SK-N-SH treated with all-trans-retinoic acid at 6 μM for 48 hours (cell line): ENCODE results near the gene SUCLG1.
A peak's percentile ranks its signal among the peaks of the same experiment; 100 is the strongest.

Experiments used
- ATAC-seq: fragments of 200-7000 bp; cut with Tn5 transposase; 3 replicates; pipeline ENCODE4 v1.9.1; 2020; ENCODE audit warnings: mild to moderate bottlenecking, moderate library complexity
- ARNTL ChIP-seq: fragments of 450-650 bp; formaldehyde crosslinking; IDR thresholded peaks from 2 replicates; pipeline ENCODE4 v1.5.0; 2020; ENCODE audit warnings: low read depth, mild to moderate bottlenecking, moderate library complexity, borderline replicate concordance
- BACH2 ChIP-seq: fragments of 250-450 bp; sonication (Bioruptor Pico); IDR thresholded peaks from 2 replicates; pipeline ENCODE4 v1.9.0; 2021; ENCODE audit warnings: mild to moderate bottlenecking, borderline replicate concordance
- CSDC2 ChIP-seq: fragments of 250-450 bp; sonication (Bioruptor Pico); IDR thresholded peaks from 2 replicates; pipeline ENCODE4 v1.5.0; 2020; ENCODE audit warnings: mild to moderate bottlenecking, moderate library complexity
- ESRRG ChIP-seq: fragments of 250-450 bp; sonication (Bioruptor Pico); IDR thresholded peaks from 2 replicates; pipeline ENCODE4 v1.6.1; 2021; ENCODE audit warnings: mild to moderate bottlenecking
- ISL1 ChIP-seq: fragments of 250-450 bp; sonication (Bioruptor Pico); IDR thresholded peaks from 2 replicates; pipeline ENCODE4 v2.1.2; 2022; ENCODE audit warnings: mild to moderate bottlenecking, moderate library complexity
- OSR1 ChIP-seq: fragments of 250-450 bp; sonication (Bioruptor Pico); IDR thresholded peaks from 2 replicates; pipeline ENCODE4 v1.8.0; 2022; ENCODE audit warnings: moderate library complexity, mild to moderate bottlenecking, inconsistent platforms
- PATZ1 ChIP-seq: fragments of 250-450 bp; sonication (Bioruptor Pico); IDR thresholded peaks from 2 replicates; pipeline ENCODE4 v1.8.0; 2020; ENCODE audit warnings: mild to moderate bottlenecking, moderate library complexity, borderline replicate concordance
- PPARA ChIP-seq: fragments of 250-450 bp; sonication (Bioruptor Pico); IDR thresholded peaks from 2 replicates; pipeline ENCODE4 v1.5.0; 2020; ENCODE audit warnings: mild to moderate bottlenecking, borderline replicate concordance
- RARB ChIP-seq: fragments of 250-450 bp; sonication (Bioruptor Pico); IDR thresholded peaks from 2 replicates; pipeline ENCODE4 v1.8.0; 2021; ENCODE audit warnings: mild to moderate bottlenecking, moderate library complexity
- SNAI2 ChIP-seq: fragments of 250-450 bp; sonication (Bioruptor Pico); IDR thresholded peaks from 2 replicates; pipeline ENCODE4 v1.5.0; 2020; ENCODE audit warnings: mild to moderate bottlenecking, moderate library complexity
- TCF4 ChIP-seq: fragments of 250-450 bp; sonication (Bioruptor Pico); IDR thresholded peaks from 2 replicates; pipeline ENCODE4 v1.8.0; 2021; ENCODE audit warnings: mild to moderate bottlenecking, moderate library complexity, borderline replicate concordance
- TOX ChIP-seq: fragments of 250-450 bp; sonication (Bioruptor Pico); IDR thresholded peaks from 2 replicates; pipeline ENCODE4 v1.8.0; 2021; ENCODE audit warnings: mild to moderate bottlenecking, moderate library complexity, borderline replicate concordance
- ZC3H10 ChIP-seq: fragments of 250-450 bp; sonication (Bioruptor Pico); IDR thresholded peaks from 2 replicates; pipeline ENCODE4 v1.5.1; 2021; ENCODE audit warnings: mild to moderate bottlenecking, moderate library complexity
- ZFP3 ChIP-seq: fragments of 250-450 bp; sonication (Bioruptor Pico); IDR thresholded peaks from 2 replicates; pipeline ENCODE4 v1.5.0; 2020; ENCODE audit warnings: mild to moderate bottlenecking, moderate library complexity
- ZFP30 ChIP-seq: fragments of 450-650 bp; formaldehyde crosslinking; IDR thresholded peaks from 2 replicates; pipeline ENCODE4 v1.5.0; 2022; ENCODE audit warnings: mild to moderate bottlenecking, moderate library complexity
- ZNF565 ChIP-seq: fragments of 450-650 bp; formaldehyde crosslinking; conservative IDR thresholded peaks from 2 replicates; pipeline ENCODE4 v1.5.0; 2020; ENCODE audit warnings: low read depth, mild to moderate bottlenecking, moderate library complexity
- ZNF70 ChIP-seq: fragments of 450-650 bp; formaldehyde crosslinking; IDR thresholded peaks from 2 replicates; pipeline ENCODE4 v1.5.0; 2020; ENCODE audit warnings: mild to moderate bottlenecking, moderate library complexity
- ZNF8 ChIP-seq: fragments of 450-650 bp; formaldehyde crosslinking; IDR thresholded peaks from 2 replicates; pipeline ENCODE4 v1.5.0; 2020; ENCODE audit warnings: mild to moderate bottlenecking, moderate library complexity
- TF ChIP-seq, protein P1 (sequence below): fragments of 250-450 bp; sonication (Bioruptor Pico); IDR thresholded peaks from 2 replicates; pipeline ENCODE4 v1.8.0; 2021; ENCODE audit warnings: low read depth, mild to moderate bottlenecking, moderate library complexity, borderline replicate concordance
- TF ChIP-seq, protein P2 (sequence below): fragments of 250-450 bp; sonication (Bioruptor Pico); IDR thresholded peaks from 2 replicates; pipeline ENCODE4 v1.5.1; 2021; ENCODE audit warnings: mild to moderate bottlenecking, moderate library complexity
- TF ChIP-seq, protein P3 (sequence below): fragments of 250-450 bp; sonication (Bioruptor Pico); IDR thresholded peaks from 2 replicates; pipeline ENCODE4 v1.5.1; 2020; ENCODE audit warnings: low read depth, mild to moderate bottlenecking, moderate library complexity

The SUCLG1 gene

GRCh38 chr2:84460670-84461069 lies 1.6 kb upstream of the SUCLG1 start:
- TF ChIP-seq RARB (CRISPR knock-in tag): no peak
- no peak for TF ChIP-seq SNAI2
- no peak for TF ChIP-seq CSDC2 (CRISPR knock-in tag)
- TF ChIP-seq ZNF70 (CRISPR knock-in tag): no peak
- no peak for ATAC-seq

GRCh38 chr2:84459944-84460429 lies 907 bp upstream of the SUCLG1 start:
- TF ChIP-seq TCF4 (CRISPR knock-in tag) (no peak), SNAI2 (no peak), ZFP30 (CRISPR knock-in tag) (no peak), TOX (CRISPR knock-in tag) (no peak), ZNF70 (CRISPR knock-in tag) (no peak), ISL1 (no peak)
- TF ChIP-seq, protein P1, sequence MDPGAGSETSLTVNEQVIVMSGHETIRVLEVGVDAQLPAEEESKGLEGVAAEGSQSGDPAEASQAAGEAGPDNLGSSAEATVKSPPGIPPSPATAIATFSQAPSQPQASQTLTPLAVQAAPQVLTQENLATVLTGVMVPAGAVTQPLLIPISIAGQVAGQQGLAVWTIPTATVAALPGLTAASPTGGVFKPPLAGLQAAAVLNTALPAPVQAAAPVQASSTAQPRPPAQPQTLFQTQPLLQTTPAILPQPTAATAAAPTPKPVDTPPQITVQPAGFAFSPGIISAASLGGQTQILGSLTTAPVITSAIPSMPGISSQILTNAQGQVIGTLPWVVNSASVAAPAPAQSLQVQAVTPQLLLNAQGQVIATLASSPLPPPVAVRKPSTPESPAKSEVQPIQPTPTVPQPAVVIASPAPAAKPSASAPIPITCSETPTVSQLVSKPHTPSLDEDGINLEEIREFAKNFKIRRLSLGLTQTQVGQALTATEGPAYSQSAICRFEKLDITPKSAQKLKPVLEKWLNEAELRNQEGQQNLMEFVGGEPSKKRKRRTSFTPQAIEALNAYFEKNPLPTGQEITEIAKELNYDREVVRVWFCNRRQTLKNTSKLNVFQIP: no peak
- TF ChIP-seq, all 23 proteins: peak for 0
- no peak for ATAC-seq

- peak; percentile 61 for ATAC-seq
- TF ChIP-seq ZFP3 (CRISPR knock-in tag) (no peak), TCF4 (CRISPR knock-in tag) (no peak), PPARA (no peak), BACH2 (CRISPR knock-in tag) (no peak), TOX (CRISPR knock-in tag) (no peak), RARB (CRISPR knock-in tag) (no peak)
Observed at GRCh38 chr2:84458551-84459017, 496 bp downstream of the SUCLG1 start.

GRCh38 chr2:84457686-84458085 lies 1.4 kb downstream of the SUCLG1 start:
- ATAC-seq: no peak
- TF ChIP-seq OSR1 (CRISPR knock-in tag) (no peak), SNAI2 (no peak), ARNTL (CRISPR knock-in tag) (no peak)
- TF ChIP-seq, protein P2, sequence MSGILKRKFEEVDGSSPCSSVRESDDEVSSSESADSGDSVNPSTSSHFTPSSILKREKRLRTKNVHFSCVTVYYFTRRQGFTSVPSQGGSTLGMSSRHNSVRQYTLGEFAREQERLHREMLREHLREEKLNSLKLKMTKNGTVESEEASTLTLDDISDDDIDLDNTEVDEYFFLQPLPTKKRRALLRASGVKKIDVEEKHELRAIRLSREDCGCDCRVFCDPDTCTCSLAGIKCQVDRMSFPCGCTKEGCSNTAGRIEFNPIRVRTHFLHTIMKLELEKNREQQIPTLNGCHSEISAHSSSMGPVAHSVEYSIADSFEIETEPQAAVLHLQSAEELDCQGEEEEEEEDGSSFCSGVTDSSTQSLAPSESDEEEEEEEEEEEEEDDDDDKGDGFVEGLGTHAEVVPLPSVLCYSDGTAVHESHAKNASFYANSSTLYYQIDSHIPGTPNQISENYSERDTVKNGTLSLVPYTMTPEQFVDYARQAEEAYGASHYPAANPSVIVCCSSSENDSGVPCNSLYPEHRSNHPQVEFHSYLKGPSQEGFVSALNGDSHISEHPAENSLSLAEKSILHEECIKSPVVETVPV: no peak

DNA sequence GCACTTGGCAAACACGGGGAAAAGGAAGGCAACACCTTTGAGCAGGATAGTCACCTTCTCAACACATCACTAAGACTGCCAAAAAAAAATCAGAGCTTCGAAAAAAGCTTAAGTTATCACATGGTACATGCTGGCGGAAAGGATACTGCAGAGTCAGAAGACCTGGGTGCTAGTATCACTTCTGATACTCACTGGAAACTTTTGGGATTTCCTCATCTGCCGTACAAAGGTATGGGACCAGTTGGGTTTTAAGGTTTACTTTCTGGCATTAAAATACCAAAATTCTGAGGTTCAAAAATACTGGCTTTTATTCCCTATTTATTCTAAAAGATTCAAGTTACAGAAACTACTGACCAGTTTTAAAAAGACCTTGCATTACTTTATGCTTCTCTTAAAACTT lies 2.9 kb downstream of the SUCLG1 start:
- no peak for ATAC-seq
- no peak for TF ChIP-seq ZNF70 (CRISPR knock-in tag)
- no peak for TF ChIP-seq PPARA
- TF ChIP-seq, protein P3, sequence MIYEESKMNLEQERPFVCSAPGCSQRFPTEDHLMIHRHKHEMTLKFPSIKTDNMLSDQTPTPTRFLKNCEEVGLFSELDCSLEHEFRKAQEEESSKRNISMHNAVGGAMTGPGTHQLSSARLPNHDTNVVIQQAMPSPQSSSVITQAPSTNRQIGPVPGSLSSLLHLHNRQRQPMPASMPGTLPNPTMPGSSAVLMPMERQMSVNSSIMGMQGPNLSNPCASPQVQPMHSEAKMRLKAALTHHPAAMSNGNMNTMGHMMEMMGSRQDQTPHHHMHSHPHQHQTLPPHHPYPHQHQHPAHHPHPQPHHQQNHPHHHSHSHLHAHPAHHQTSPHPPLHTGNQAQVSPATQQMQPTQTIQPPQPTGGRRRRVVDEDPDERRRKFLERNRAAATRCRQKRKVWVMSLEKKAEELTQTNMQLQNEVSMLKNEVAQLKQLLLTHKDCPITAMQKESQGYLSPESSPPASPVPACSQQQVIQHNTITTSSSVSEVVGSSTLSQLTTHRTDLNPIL (CRISPR knock-in tag): no peak
- TF ChIP-seq, protein P2: no peak
- no peak for TF ChIP-seq TOX (CRISPR knock-in tag)
- no peak for TF ChIP-seq ZNF8 (CRISPR knock-in tag)
- TF ChIP-seq CSDC2 (CRISPR knock-in tag): no peak
- TF ChIP-seq ESRRG (CRISPR knock-in tag): no peak
- TF ChIP-seq ISL1: no peak
- TF ChIP-seq ARNTL (CRISPR knock-in tag): no peak
- TF ChIP-seq TCF4 (CRISPR knock-in tag): no peak
- no peak for TF ChIP-seq RARB (CRISPR knock-in tag)
- TF ChIP-seq, all 23 proteins: peak for 0

GRCh38 chr2:84454581-84454980 lies 4.5 kb downstream of the SUCLG1 start:
- ATAC-seq: no peak
- no peak for TF ChIP-seq ARNTL (CRISPR knock-in tag)
- TF ChIP-seq CSDC2 (CRISPR knock-in tag): no peak
- TF ChIP-seq TOX (CRISPR knock-in tag): no peak
- TF ChIP-seq BACH2 (CRISPR knock-in tag): no peak
- no peak for TF ChIP-seq ZNF565 (CRISPR knock-in tag)
- no peak for TF ChIP-seq ESRRG (CRISPR knock-in tag)
- TF ChIP-seq, protein P3 (CRISPR knock-in tag): no peak
- no peak for TF ChIP-seq RARB (CRISPR knock-in tag)
- TF ChIP-seq SNAI2: no peak
- TF ChIP-seq ZC3H10 (CRISPR knock-in tag): no peak
- TF ChIP-seq OSR1 (CRISPR knock-in tag): no peak
- TF ChIP-seq PATZ1 (CRISPR knock-in tag): no peak
